HG03460 (cell line): ENCODE measurements around the gene ESYT1.
A peak's percentile ranks its signal among the peaks of the same experiment; 100 is the strongest.

Source experiments
- ATAC-seq: cut with Tn5 transposase; IDR thresholded peaks from one replicate; pipeline ENCODE4 v1.9.1; 2021; ENCODE audit not compliant: unreplicated experiment

ESYT1 gene, protein sequence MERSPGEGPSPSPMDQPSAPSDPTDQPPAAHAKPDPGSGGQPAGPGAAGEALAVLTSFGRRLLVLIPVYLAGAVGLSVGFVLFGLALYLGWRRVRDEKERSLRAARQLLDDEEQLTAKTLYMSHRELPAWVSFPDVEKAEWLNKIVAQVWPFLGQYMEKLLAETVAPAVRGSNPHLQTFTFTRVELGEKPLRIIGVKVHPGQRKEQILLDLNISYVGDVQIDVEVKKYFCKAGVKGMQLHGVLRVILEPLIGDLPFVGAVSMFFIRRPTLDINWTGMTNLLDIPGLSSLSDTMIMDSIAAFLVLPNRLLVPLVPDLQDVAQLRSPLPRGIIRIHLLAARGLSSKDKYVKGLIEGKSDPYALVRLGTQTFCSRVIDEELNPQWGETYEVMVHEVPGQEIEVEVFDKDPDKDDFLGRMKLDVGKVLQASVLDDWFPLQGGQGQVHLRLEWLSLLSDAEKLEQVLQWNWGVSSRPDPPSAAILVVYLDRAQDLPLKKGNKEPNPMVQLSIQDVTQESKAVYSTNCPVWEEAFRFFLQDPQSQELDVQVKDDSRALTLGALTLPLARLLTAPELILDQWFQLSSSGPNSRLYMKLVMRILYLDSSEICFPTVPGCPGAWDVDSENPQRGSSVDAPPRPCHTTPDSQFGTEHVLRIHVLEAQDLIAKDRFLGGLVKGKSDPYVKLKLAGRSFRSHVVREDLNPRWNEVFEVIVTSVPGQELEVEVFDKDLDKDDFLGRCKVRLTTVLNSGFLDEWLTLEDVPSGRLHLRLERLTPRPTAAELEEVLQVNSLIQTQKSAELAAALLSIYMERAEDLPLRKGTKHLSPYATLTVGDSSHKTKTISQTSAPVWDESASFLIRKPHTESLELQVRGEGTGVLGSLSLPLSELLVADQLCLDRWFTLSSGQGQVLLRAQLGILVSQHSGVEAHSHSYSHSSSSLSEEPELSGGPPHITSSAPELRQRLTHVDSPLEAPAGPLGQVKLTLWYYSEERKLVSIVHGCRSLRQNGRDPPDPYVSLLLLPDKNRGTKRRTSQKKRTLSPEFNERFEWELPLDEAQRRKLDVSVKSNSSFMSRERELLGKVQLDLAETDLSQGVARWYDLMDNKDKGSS

DNA sequence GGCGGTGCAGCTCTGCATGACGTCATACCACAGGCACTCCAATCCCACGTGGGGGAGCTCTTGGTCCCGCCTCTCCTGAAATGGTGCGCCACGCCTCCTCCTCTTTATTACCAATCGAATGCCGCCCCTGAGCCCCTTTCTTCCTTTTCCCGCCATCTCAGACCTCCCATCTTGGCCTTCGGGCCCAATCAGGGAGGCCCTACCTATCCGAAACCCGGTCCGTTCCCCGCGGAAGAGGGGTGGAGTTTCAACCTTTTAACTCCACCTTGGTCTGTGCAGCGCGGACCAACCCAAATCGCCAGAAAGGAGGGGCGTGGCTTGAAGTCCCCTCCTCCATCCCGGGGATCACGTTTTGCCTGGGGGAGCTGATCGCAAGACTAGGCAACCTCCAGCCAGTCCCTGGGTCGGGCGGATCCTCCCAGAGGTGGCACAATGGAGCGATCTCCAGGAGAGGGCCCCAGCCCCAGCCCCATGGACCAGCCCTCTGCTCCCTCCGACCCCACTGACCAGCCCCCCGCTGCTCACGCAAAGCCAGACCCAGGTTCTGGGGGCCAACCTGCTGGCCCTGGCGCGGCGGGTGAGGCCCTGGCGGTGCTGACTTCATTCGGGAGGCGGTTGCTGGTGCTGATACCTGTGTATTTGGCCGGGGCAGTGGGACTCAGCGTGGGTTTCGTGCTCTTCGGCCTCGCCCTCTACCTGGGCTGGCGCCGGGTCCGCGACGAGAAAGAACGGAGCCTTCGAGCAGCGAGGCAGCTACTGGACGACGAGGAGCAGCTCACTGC is at the start of gene ESYT1:
Gene ESYT1, plus strand, starts transcription at position 380 of the 782 bp plus-strand sequence. Its CDS starts 53 bp downstream, at position 433.
- peak; percentile 84 for ATAC-seq

DNA sequence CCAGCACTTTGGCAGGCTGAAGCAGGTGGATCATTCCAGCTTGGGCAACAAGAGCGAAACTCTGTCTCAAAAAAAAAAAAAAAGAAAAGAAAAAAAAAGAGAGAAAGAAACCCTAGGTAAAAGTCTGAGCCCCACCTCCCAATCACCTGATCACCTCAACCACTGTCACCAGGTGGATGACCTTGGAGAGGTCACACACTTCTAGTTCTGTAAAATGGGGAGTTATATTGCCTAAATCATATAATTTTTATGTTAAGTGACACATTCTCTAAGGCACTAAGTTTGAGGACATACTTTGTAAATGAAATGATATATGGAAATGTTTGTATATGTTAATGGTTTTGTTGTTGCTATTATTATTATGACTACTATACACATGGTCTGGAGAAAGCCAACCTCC is 49.6 kb upstream of the ESYT1 start:
- ATAC-seq = no peak

DNA sequence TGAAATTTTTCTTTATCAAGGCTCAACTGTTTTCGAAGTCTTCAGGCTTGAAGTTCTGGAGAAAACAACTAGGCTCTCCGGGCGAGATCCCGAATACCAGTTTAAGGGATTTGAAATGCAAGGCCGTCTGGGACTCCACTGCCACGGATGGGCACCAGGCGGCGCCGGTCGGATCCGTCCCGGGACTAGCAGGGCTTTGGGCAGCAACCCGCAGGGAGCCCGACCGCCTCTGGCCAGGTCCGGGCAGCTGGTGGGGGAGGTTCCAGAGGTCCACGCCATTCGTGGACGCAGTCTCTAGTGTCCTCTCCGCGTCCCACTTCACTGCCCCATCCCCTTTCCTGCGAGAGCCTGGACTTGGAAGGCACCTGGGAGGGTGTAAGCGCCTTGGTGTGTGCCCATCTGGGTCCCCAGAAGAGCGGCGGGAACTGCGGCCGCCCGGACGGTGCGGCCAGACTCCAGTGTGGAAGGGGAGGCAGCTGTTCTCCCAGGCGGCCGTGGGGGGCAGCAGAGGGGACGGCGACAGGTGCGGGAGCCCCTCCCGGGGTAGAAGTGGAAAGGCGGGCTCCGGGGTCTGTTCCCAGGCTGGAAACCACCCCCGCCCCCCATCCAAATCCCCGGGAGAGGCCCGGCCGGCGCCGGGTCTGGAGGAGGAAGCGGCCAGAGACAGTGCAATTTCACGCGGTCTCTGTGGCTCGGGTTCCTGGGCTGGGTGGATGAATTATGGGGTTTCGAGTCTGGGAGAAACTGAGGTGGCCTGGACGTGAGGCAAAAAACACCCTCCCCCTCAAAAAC is 48.9 kb upstream of the ESYT1 start:
- peak; percentile 74 for ATAC-seq

DNA sequence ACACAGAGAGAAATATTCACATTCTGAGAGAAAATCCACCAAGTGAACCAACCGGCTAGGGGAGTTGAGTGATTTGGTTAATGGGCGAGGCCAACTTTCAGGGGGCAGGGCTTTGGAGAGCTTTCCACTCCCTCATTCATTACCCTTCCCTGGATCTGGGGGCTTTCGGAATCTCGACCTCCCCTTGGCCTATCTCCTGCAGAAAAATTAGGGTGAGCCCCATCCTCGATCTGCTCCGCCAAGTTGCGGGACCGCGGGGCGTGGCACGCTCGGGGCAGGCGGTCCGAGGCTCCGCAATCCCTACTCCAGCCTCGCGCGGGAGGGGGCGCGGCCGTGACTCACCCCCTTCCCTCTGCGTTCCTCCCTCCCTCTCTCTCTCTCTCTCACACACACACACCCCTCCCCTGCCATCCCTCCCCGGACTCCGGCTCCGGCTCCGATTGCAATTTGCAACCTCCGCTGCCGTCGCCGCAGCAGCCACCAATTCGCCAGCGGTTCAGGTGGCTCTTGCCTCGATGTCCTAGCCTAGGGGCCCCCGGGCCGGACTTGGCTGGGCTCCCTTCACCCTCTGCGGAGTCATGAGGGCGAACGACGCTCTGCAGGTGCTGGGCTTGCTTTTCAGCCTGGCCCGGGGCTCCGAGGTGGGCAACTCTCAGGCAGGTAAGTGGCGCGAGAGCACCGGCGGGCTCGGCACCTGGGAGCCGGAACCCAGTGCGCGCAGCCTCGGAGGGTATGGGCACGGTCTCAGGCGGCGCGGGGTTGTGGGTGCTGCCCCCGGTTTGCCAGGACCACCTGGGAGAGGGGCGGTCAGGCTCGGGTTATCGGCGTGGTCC is 48.1 kb upstream of the ESYT1 start, which contains the start of gene ERBB3:
Gene ERBB3, plus strand, starts transcription at position 443 of the 833 bp plus-strand sequence. Its CDS starts 136 bp downstream, at position 579.
- ATAC-seq = no peak

- no peak for ATAC-seq
These were observed 47.4 kb upstream of the ESYT1 start for GRCh38 chr12:56080556-56081138.

GRCh38 chr12:56081393-56082347 is 46.4 kb upstream of the ESYT1 start:
- no peak for ATAC-seq

- no peak for ATAC-seq
These were observed 45.7 kb upstream of the ESYT1 start for GRCh38 chr12:56082382-56082781.

DNA sequence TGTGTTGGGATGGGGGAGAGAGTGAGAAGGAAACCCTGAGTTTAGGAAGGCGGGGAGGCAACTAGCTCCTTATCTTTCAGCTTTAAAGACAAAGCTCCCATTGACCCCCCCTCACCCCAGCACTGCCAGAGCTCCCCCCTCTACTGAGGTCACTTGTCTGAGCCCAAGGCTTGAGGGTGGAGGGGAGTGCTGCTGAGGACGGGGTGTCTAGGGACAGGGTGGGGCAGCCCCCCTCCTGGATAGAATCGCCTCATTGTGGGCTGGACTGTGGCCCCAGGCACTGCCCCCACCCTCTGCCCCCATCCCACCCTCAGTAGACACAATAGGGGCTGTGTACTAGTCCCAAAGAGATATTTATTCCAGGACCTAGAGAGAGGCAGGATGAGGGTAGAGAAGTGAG is 45.1 kb upstream of the ESYT1 start:
- no peak for ATAC-seq

- ATAC-seq = no peak
These were observed 43.0 kb upstream of the ESYT1 start for GRCh38 chr12:56084958-56085543.

- ATAC-seq = no peak
These were observed 42.0 kb upstream of the ESYT1 start for GRCh38 chr12:56086096-56086495.

DNA sequence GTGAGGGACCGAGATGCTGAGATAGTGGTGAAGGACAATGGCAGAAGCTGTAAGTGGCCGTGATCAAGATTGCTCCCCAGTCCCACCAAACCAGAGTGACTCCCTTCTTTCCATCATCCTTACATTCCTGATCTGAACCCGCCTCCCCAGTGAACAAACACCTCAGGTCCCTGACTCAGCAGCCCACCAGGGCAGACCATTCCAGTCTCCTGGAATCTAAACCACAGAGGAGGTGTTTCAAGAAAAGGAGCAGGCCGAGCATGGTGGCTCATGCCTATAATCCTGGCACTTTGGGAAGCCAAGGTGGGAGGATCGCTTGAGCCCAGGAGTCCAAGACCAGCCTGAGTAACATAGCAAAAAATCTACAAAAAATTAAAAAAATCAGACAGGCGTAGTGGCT is 41.5 kb upstream of the ESYT1 start:
- ATAC-seq = no peak

GRCh38 chr12:56087220-56087619 is 40.8 kb upstream of the ESYT1 start:
- no peak for ATAC-seq

DNA sequence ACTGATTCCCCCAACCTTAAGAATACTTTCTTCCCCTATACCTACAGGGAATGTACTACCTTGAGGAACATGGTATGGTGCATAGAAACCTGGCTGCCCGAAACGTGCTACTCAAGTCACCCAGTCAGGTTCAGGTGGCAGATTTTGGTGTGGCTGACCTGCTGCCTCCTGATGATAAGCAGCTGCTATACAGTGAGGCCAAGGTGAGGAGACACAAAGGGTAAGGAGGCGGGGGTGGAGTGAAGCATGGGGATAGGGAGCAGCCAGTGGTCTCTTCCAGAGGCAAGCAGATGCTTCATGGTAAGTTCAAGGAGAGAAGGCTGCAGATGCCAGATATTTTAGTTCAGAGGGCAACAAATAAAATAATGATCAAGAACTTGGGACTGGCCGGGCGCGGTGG is 30.3 kb upstream of the ESYT1 start:
- ATAC-seq = no peak

DNA sequence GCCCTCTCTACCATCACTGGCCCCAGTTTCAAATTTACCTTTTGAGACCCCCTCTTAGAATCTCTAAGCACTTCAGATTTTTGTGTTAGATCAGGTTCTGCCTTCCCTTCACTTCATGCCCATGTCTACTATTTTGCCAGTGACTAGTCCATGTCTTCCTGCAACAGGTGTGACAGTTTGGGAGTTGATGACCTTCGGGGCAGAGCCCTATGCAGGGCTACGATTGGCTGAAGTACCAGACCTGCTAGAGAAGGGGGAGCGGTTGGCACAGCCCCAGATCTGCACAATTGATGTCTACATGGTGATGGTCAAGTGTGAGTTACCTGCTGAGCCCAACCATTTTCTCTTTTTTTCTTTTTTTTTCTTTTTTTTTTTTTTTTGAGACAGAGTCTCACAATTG is 29.5 kb upstream of the ESYT1 start:
- no peak for ATAC-seq

GRCh38 chr12:56099787-56100186 is 28.3 kb upstream of the ESYT1 start:
- no peak for ATAC-seq

GRCh38 chr12:56101045-56101444 is 27.0 kb upstream of the ESYT1 start:
- no peak for ATAC-seq

DNA sequence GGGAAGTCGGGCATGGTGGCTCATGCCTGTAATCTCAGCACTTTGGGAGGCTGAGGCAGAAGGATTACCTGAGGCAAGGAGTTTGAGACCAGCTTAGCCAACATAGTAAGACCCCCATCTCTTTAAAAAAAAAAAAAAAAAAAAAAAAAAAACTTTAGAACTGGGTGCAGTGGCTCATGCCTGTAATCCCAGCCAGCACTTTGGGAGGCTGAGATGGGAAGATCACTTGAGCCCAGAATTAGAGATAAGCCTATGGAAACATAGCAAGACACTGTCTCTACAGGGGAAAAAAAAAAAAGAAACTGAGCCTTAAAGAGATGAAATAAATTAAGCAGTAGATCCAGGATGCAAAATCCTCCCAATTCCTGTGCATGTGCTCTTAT is 25.4 kb upstream of the ESYT1 start:
- no peak for ATAC-seq
